GM21367 (cell line): Measurements from ENCODE around the gene NUP160.
"Not testable (repeated sequence)": the region's sequence is repeated elsewhere in the genome, so short reads cannot be mapped to it uniquely, and the experiment has no call there.

Experiments used
- ATAC-seq: cut with Tn5 transposase; IDR thresholded peaks from one replicate; pipeline ENCODE4 v1.9.1; 2021; ENCODE audit not compliant: unreplicated experiment

Gene NUP160

GRCh38 chr11:47847892-47848699, at the start of gene NUP160:
Gene NUP160, minus strand, starts transcription at chr11:47848350. Its CDS starts 32 bp downstream, at chr11:47848318.
- peak; percentile 68 for ATAC-seq

GRCh38 chr11:47896199-47896598, 48.0 kb upstream of the NUP160 start:
- no peak for ATAC-seq

GRCh38 chr11:47895035-47895434, 46.9 kb upstream of the NUP160 start:
- no peak for ATAC-seq

- ATAC-seq = not testable (repeated sequence)
Observed at GRCh38 chr11:47892546-47893276, 44.6 kb upstream of the NUP160 start.

GRCh38 chr11:47891886-47892285, 43.7 kb upstream of the NUP160 start:
- no peak for ATAC-seq

GRCh38 chr11:47889714-47890441, 41.7 kb upstream of the NUP160 start:
- no peak for ATAC-seq

GRCh38 chr11:47887910-47888569, 39.9 kb upstream of the NUP160 start:
- no peak for ATAC-seq

GRCh38 chr11:47886096-47886495, 37.9 kb upstream of the NUP160 start:
- no peak for ATAC-seq

- ATAC-seq = not testable (repeated sequence)
Observed at GRCh38 chr11:47882437-47882836, 34.3 kb upstream of the NUP160 start.

GRCh38 chr11:47881145-47881544, 33.0 kb upstream of the NUP160 start:
- no peak for ATAC-seq

- ATAC-seq = peak; percentile 66
Observed at GRCh38 chr11:47879259-47880158, 31.4 kb upstream of the NUP160 start.

GRCh38 chr11:47875858-47876257, 27.7 kb upstream of the NUP160 start:
- not testable (repeated sequence) for ATAC-seq

- ATAC-seq = no peak
Observed at GRCh38 chr11:47870404-47870803, 22.3 kb upstream of the NUP160 start.

- ATAC-seq = no peak
Observed at GRCh38 chr11:47869544-47870393, 21.6 kb upstream of the NUP160 start.

- ATAC-seq = no peak
Observed at GRCh38 chr11:47867823-47868222, 19.7 kb upstream of the NUP160 start.

- ATAC-seq = not testable (repeated sequence)
Observed at GRCh38 chr11:47866892-47867291, 18.7 kb upstream of the NUP160 start.

GRCh38 chr11:47864901-47865300, 16.8 kb upstream of the NUP160 start:
- no peak for ATAC-seq

GRCh38 chr11:47863898-47864430, 15.8 kb upstream of the NUP160 start:
- no peak for ATAC-seq
